Endothelial cell (in vitro differentiated cells): ENCODE measurements around the gene COL5A1. TPM values are rescaled to one million over a fixed set of nuclear protein-coding genes. Genes with fewer than 3 reads are reported as not detected.

ENCODE experiments used
- DNase-seq: peaks from one replicate; pipeline ENCODE4 v3.0.0; 2021; ENCODE audit warnings: low spot score
- H3K27ac Mint-ChIP-seq: one replicate; pipeline ENCODE4 v1.8.0; 2021; ENCODE audit warnings: mixed read lengths, inconsistent platforms; ENCODE audit not compliant: unreplicated experiment
- H3K27me3 Mint-ChIP-seq: one replicate; pipeline ENCODE4 v1.8.0; 2021; ENCODE audit warnings: mild to moderate bottlenecking, moderate library complexity, mixed read lengths, inconsistent platforms; ENCODE audit not compliant: unreplicated experiment
- H3K36me3 Mint-ChIP-seq: one replicate; pipeline ENCODE4 v1.8.0; 2021; ENCODE audit warnings: mild to moderate bottlenecking, low read depth, mixed read lengths, inconsistent platforms; ENCODE audit not compliant: unreplicated experiment
- H3K4me1 Mint-ChIP-seq: one replicate; pipeline ENCODE4 v1.8.0; 2021; ENCODE audit warnings: mild to moderate bottlenecking, mixed read lengths, inconsistent platforms; ENCODE audit not compliant: unreplicated experiment
- H3K4me3 Mint-ChIP-seq: one replicate; pipeline ENCODE4 v1.8.0; 2021; ENCODE audit warnings: mild to moderate bottlenecking, mixed read lengths, inconsistent platforms; ENCODE audit not compliant: unreplicated experiment
- H3K9me3 Mint-ChIP-seq: one replicate; pipeline ENCODE4 v1.8.0; 2021; ENCODE audit warnings: mixed read lengths, inconsistent platforms; ENCODE audit not compliant: unreplicated experiment
- total RNA-seq: library from RNA; stranded (reverse); fragmentation: NEBNext Ultra II Directional; extraction: Animal tissue kit (Norgen Biotek cat#: 25700); gene quantifications from one replicate; pipeline ENCODE4 v1.2.1, GENCODE V29; 2021; ENCODE audit not compliant: unreplicated experiment
- TF ChIP-seq, protein P1 (sequence below): fragments of 200-600 bp; sonication (generic); IDR thresholded peaks from one replicate; pipeline ENCODE4 v1.5.0; 2021; ENCODE audit warnings: antibody characterized with exemption; ENCODE audit not compliant: unreplicated experiment

Gene COL5A1
- total RNA-seq, 1 donor from 2014 or later, result 24.3 TPM

DNA sequence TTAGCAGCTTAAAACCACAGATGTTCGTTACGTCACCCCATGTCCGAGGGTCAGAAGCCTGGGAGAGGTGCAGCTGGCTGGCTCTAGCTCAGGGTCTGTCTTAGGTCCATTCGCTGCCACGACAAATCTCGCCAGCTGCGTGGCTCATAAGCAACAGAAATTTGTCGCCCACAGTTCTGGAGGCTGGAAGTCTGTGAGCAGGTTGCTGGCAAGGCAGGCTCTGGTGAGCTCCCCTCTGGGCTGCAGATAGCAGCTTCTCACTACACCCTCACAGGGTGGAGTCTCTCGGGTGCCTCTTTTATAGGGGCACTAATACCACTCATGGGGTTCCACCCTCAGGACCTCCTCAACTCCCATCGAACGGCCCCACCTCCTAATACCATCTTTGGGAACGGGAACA is 198.9 kb downstream of the COL5A1 start:
- Mint-ChIP-seq H3K27ac (no peak overlapping the region), H3K36me3 (no peaks in the 10 kb centered on the region), H3K4me3 (no peak overlapping the region), H3K4me1 (no peaks in the 10 kb centered on the region), H3K9me3 (no peaks in the 10 kb centered on the region), H3K27me3 (peaks cover 1% of the 10 kb centered on the region)
- no peak for DNase-seq
- TF ChIP-seq, protein P1, sequence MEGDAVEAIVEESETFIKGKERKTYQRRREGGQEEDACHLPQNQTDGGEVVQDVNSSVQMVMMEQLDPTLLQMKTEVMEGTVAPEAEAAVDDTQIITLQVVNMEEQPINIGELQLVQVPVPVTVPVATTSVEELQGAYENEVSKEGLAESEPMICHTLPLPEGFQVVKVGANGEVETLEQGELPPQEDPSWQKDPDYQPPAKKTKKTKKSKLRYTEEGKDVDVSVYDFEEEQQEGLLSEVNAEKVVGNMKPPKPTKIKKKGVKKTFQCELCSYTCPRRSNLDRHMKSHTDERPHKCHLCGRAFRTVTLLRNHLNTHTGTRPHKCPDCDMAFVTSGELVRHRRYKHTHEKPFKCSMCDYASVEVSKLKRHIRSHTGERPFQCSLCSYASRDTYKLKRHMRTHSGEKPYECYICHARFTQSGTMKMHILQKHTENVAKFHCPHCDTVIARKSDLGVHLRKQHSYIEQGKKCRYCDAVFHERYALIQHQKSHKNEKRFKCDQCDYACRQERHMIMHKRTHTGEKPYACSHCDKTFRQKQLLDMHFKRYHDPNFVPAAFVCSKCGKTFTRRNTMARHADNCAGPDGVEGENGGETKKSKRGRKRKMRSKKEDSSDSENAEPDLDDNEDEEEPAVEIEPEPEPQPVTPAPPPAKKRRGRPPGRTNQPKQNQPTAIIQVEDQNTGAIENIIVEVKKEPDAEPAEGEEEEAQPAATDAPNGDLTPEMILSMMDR, result no peak

DNA sequence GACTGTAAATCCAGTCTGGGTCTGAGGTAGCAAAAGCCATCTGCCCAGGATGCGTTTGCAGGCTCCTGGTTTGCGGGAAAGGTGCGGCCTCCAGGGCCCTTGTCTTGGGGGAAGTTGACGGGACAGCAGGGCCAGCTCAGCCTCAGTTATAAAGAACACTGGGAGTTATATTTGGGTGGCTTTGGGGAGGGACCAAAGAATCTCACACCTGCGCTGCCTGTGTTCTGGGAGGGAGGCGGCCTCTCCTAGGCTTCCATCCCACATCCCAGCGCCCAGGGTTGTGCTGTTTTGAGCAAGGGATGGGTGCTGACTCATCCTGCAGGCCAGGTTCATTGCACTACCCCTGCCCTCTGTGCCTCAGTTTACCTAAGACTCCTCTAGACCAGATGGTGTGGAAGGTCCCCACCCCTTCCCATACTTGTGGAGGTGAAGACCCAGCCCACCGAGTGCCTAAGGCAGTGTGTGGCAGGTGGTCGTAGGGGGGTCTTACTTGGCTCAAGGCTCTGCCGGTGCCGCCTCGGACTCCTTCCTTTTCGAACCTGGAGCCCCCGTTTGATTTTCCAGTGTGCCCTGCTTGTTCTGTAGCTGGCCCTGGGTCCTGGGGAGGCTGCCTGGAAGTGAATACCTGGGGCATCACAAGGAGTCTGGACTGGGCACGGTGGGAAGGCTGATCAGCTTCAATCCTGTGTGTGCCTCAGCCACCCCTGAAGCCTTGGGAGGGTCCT is 199.7 kb downstream of the COL5A1 start:
- Mint-ChIP-seq H3K27me3 (peaks cover 1% of the 10 kb centered on the region), H3K9me3 (no peaks in the 10 kb centered on the region), H3K27ac (no peak overlapping the region), H3K4me3 (no peak overlapping the region), H3K36me3 (no peaks in the 10 kb centered on the region), H3K4me1 (no peaks in the 10 kb centered on the region)
- TF ChIP-seq, protein P1, result no peak
- no peak for DNase-seq

DNA sequence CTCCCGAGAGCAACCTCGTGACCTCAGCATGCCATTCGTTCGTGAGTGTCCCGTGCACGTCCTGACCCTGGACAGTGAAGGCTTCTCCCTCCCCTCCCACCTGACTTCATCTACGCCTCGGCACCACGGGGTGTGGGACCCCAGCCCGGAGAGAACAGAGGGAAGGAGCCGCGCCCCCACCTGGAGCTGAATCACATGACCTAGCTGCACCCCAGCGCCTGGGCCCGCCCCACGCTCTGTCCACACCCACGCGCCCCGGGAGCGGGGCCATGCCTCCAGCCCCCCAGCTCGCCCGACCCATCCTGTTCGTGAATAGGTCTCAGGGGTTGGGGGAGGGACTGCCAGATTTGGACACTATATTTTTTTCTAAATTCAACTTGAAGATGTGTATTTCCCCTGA is 200.7 kb downstream of the COL5A1 start:
- TF ChIP-seq, protein P1, result no peak
- H3K4me1 Mint-ChIP-seq, result no peaks in the 10 kb centered on the region
- peaks cover 1% of the 10 kb centered on the region for H3K27me3 Mint-ChIP-seq
- H3K9me3 Mint-ChIP-seq, result no peaks in the 10 kb centered on the region
- H3K36me3 Mint-ChIP-seq, result no peaks in the 10 kb centered on the region
- DNase-seq, result no peak
- H3K4me3 Mint-ChIP-seq, result no peak overlapping the region
- H3K27ac Mint-ChIP-seq, result no peak overlapping the region

DNA sequence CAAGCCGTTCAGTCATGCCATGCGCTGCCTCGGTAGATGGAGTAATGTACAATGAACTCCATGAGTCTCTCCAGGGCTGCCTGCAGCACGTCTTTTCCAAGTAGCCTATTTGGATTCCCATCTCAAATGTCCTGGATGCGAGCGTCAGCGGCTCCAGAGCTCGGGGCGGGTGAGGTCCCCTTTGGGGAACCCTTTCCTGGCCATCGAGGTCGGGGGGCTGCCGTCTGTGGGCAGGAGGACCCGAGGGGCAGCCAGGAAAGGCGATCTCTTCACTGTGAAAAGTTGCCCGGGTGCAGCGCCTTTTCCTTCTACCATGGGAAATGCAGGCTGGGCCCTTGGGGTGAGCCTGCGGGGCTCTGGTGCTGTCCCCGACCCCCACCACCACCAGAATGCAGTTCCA is 202.1 kb downstream of the COL5A1 start:
- H3K4me3 Mint-ChIP-seq, result no peak overlapping the region
- H3K27ac Mint-ChIP-seq, result no peak overlapping the region

DNA sequence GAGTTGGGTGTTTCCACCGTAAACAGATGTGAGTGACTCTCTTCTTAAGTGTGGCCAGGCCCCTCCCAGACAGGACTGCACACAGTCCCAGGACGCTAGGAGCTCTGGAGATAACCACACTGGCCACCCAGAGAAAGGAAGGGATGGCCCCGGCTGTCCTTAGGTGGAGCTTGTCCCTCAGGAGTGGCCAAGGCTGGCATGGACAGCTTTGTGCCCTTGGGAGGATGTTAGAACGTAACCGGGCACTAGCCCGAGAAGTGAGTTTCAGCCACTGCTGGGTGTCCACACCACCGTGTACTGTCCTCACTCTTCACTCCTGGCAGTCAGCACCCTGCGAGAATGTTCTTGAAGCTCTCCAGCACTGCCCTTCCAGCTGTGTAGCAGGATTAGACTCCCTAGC is 203.2 kb downstream of the COL5A1 start:
- no peak for DNase-seq
- no peaks in the 10 kb centered on the region for H3K4me1 Mint-ChIP-seq
- H3K36me3 Mint-ChIP-seq, result no peaks in the 10 kb centered on the region
- H3K27ac Mint-ChIP-seq, result no peak overlapping the region
- H3K9me3 Mint-ChIP-seq, result no peaks in the 10 kb centered on the region
- TF ChIP-seq, protein P1, result no peak
- no peak overlapping the region for H3K4me3 Mint-ChIP-seq
- peaks cover 1% of the 10 kb centered on the region for H3K27me3 Mint-ChIP-seq

More for the DNA sequence above, 202.1 kb downstream of the COL5A1 start:
- Mint-ChIP-seq H3K9me3 (no peaks in the 10 kb centered on the region), H3K27me3 (peaks cover 1% of the 10 kb centered on the region), H3K36me3 (no peaks in the 10 kb centered on the region), H3K4me1 (no peaks in the 10 kb centered on the region)
- TF ChIP-seq, protein P1, result no peak
- DNase-seq, result no peak
